ENCODE measurements around the gene ESAM.
A peak's percentile ranks its signal among the peaks of the same experiment; 100 is the strongest.

Gene ESAM, protein sequence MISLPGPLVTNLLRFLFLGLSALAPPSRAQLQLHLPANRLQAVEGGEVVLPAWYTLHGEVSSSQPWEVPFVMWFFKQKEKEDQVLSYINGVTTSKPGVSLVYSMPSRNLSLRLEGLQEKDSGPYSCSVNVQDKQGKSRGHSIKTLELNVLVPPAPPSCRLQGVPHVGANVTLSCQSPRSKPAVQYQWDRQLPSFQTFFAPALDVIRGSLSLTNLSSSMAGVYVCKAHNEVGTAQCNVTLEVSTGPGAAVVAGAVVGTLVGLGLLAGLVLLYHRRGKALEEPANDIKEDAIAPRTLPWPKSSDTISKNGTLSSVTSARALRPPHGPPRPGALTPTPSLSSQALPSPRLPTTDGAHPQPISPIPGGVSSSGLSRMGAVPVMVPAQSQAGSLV
- total RNA-seq = 0.17 to 1.3 (median 0.63) reads per million in 9 experiments

DNA sequence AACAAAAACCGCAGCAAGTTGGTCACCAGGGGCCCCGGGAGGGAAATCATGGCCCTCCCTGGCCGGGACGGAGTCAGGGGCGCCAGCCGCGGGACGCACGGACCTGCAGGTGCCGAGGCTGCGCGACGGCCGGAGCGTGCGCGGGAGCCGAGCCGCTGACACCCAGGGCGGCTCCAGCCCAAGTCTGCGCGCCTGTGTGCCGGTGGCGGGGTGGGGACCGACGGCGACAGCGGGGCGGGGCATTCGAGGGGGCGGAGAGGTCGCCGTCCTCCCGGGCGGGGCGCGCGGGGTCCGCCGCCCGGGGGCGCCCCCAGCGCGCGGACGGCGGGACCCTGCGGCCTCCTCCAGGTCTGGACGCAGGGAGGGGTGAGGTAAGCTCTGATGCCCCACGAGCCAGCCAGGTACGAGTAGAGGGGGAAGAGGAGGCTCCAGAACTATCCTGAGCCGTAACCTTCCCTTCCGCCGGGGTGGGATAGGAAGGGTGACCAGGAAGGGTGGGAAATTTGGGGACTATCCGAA is at the start of gene ESAM:
Gene ESAM (minus strand): TSS at position 186 of the 519 bp plus-strand sequence. CDS start 136 bp downstream, at position 50.
- peak; percentile 75 for ATAC-seq (replicated peaks)
- peaks cover 11% of the 10 kb centered on the region for H3K36me3 Mint-ChIP-seq (ENCODE audit: insufficient read depth)
- H3K27me3 Mint-ChIP-seq = peaks cover 37 to 53% of the 10 kb centered on the region in 2 donors
- H3K4me1 Mint-ChIP-seq (ENCODE audit: low read depth in 2 of 2) = peaks cover 11 to 12% of the 10 kb centered on the region in 2 donors
- DNase-seq = peak; percentile 57 to 60 (median 58)
- H3K9me3 Mint-ChIP-seq = no peaks in the 10 kb centered on the region
- peak within 1 kb of the TSS; percentile 85 to 90 for H3K4me3 Mint-ChIP-seq
- H3K27ac Mint-ChIP-seq = peak within 1 kb of the TSS in 1 of 2 donors; percentile 4

DNA sequence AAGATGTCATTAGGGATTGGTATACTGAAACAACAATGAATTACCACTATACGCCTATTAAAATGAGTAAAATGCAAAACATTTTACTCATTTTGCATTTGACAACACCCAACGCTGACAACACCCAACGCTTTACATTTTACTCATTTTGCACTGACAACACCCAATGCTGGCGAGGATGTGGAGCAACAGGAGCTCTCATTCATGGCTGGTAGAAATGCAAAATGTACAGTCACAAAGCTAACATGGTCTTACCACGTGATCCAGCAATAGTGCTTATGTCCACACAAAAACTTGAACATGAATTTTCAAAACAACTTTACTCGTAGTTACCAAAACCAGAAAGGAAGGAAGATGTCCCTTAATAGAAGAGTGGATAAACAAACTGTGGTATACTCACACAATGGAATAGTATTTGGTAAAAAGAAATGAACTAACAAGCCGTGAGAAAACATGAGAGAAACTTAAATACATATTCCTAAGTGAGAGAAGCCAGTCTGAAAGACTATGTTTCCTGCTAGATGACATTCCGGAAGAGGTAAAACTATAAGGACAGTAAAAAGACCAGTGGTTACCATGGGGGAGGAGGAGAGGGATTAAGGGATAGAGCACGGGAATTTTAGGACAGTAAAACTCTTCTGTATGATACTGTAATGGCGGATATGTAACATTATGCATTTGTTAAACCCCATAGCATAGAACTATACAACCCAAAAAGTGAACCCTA is 49.5 kb upstream of the ESAM start:
- no peak for ATAC-seq (replicated peaks)
- DNase-seq = no peak
- Mint-ChIP-seq H3K9me3 (no peaks in the 10 kb centered on the region), H3K36me3 (ENCODE audit: insufficient read depth) (no peaks in the 10 kb centered on the region), H3K4me3 (no peak overlapping the region), H3K4me1 (ENCODE audit: low read depth in 2 of 2) (no peaks in the 10 kb centered on the region), H3K27me3 (peaks cover 27 to 58% of the 10 kb centered on the region in 2 donors), H3K27ac (no peak overlapping the region)

DNA sequence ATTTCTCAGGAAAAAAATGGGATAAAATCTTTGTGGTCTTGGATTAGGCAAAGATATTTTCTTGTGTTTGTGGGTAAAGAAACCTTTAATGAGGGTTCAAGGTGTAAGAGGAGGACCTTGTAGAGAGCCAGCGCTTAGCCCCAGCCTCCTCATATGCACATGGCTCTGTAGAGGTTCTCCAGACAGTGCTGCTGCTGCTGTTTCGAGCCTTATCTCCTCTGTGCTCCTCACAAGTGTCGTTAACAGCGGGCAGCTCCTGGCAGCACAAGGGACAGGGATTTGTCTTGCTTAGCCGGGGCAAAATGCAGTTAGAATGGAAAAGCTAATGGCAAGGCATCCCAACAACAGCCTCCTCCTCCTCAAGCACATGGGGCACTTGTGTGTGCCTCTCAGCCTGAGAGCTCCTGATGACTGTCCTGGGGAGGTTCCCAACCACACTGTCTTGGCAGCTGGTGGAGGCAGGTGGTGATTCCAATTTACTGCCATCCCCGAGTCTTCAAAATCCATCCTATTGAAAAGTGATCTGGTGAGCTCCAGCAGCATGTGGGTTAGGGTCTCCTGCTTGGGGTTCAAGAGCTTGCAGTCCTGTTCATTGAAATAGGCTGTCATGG is 45.7 kb upstream of the ESAM start:
- no peak overlapping the region for H3K27ac Mint-ChIP-seq

DNA sequence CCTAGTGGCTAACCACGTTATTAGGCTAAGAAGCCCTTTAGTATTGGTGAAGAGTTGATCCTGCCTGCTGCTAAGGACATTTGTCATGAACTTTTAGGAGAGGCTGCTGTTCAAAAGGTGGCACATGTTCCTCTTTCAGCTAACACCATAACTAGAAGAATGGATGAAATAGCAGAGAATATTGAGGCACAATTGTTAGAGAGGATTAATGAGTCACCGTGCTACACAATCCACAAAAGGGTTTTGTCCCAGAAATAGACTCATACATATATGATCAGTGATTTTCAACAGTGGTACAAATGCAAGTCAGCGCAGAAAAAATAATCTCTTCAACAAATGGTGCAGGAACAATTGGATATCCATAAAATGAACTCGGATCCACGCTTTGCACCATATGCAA is 45.1 kb upstream of the ESAM start:
- Mint-ChIP-seq H3K36me3 (ENCODE audit: insufficient read depth) (no peaks in the 10 kb centered on the region), H3K27ac (no peak overlapping the region), H3K4me1 (ENCODE audit: low read depth in 2 of 2) (no peaks in the 10 kb centered on the region), H3K4me3 (no peak overlapping the region), H3K9me3 (no peaks in the 10 kb centered on the region), H3K27me3 (peaks cover 0 to 19% of the 10 kb centered on the region in 2 donors)
- DNase-seq (no peak), ATAC-seq (replicated peaks) (no peak)

More for the DNA sequence above, 45.7 kb upstream of the ESAM start:
- Mint-ChIP-seq H3K27me3 (peaks cover 0 to 25% of the 10 kb centered on the region in 2 donors), H3K4me3 (no peak overlapping the region), H3K4me1 (ENCODE audit: low read depth in 2 of 2) (no peaks in the 10 kb centered on the region), H3K9me3 (no peaks in the 10 kb centered on the region), H3K36me3 (ENCODE audit: insufficient read depth) (no peaks in the 10 kb centered on the region)
- ATAC-seq (replicated peaks) = no peak
- no peak for DNase-seq

DNA sequence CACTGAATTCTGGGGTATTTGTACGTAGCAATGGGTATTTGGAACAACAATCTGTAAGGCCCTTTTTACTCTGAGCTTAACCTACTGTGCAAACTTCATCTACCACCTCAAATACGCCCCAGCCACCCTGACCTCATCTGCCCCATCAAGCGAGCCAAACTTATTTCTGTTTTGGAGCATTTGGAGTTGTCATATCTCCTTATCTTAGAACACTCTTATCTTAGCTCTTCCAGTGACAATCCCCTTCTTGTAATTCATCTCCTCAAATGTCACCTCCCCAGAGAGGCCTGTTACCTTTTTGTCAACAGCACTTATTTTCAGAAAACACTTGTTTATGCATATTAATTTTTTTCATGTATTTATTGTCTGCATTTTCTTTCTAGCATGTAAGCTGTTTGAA is 42.8 kb upstream of the ESAM start:
- no peaks in the 10 kb centered on the region for H3K9me3 Mint-ChIP-seq
- ATAC-seq (replicated peaks) (no peak), DNase-seq (no peak)
- H3K36me3 Mint-ChIP-seq (ENCODE audit: insufficient read depth) = no peaks in the 10 kb centered on the region
- no peak overlapping the region for H3K4me3 Mint-ChIP-seq
- peaks cover 0 to 8% of the 10 kb centered on the region in 2 donors for H3K27me3 Mint-ChIP-seq
- H3K27ac Mint-ChIP-seq = no peak overlapping the region
- H3K4me1 Mint-ChIP-seq (ENCODE audit: low read depth in 2 of 2) = peaks cover 4 to 6% of the 10 kb centered on the region in 2 donors

DNA sequence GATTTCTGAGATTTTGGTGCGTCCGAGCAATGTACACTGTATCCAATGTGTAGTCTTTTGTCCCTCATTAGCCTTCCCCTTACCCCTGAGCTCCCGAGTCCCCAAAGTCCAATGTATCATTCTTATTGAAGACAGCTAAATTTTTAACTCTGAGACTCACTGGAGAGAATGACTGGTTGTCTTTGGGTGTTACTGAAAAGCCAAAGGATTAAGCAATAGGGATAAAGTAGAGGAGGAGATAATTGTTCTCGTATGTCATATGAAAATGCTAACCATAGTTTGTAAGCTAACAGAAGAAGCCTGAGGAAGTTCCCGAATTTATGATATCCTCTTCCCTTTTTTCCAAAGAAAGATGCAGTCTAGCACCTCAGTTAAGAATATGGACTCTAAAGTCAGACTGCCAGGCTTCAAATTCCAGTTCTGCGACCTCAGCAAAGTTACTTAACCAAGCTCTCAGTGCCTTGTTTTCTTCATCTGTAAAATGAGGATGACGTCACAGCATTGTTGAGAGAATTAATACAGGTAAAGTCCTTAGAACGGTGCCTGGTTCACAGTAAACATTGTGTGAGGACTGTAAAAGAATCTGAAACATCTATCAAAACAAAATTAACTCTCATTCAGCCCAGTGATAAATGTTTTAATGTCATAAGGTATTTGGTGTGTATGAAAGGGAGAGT is 39.7 kb upstream of the ESAM start:
- Mint-ChIP-seq H3K36me3 (ENCODE audit: insufficient read depth) (peaks cover 8% of the 10 kb centered on the region), H3K4me1 (ENCODE audit: low read depth in 2 of 2) (peaks cover 13 to 21% of the 10 kb centered on the region in 2 donors), H3K27me3 (no peaks in the 10 kb centered on the region), H3K4me3 (peak overlapping the region in 1 of 2 donors; percentile 43), H3K9me3 (no peaks in the 10 kb centered on the region), H3K27ac (peak overlapping the region in 1 of 2 donors; percentile 96)
- no peak for ATAC-seq (replicated peaks)
- DNase-seq = no peak

DNA sequence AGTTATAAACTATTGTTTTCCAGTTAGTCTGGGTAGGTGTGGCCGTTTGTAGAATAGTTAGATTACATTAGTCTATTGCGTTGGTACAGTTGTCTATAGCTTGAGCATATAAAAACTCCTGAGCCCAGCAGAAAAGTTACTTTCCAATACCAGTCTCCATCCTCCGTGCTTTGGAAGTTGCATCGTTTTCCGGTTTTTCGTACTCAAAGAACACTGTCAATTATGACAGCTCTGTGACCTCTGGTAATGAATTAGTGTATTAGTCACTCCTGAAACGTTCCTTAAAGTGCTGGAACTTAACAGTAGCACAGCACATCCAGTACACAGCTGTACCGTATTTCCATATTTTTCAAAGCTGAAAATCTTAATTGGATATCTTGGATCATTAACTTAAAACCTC is 38.9 kb upstream of the ESAM start:
- Mint-ChIP-seq H3K36me3 (ENCODE audit: insufficient read depth) (peaks cover 8% of the 10 kb centered on the region), H3K9me3 (no peaks in the 10 kb centered on the region), H3K4me3 (peak overlapping the region; percentile 91 to 93), H3K4me1 (ENCODE audit: low read depth in 2 of 2) (peaks cover 13 to 21% of the 10 kb centered on the region in 2 donors), H3K27ac (peak overlapping the region; percentile 91 to 96), H3K27me3 (no peaks in the 10 kb centered on the region)
- DNase-seq = no peak
- no peak for ATAC-seq (replicated peaks)

DNA sequence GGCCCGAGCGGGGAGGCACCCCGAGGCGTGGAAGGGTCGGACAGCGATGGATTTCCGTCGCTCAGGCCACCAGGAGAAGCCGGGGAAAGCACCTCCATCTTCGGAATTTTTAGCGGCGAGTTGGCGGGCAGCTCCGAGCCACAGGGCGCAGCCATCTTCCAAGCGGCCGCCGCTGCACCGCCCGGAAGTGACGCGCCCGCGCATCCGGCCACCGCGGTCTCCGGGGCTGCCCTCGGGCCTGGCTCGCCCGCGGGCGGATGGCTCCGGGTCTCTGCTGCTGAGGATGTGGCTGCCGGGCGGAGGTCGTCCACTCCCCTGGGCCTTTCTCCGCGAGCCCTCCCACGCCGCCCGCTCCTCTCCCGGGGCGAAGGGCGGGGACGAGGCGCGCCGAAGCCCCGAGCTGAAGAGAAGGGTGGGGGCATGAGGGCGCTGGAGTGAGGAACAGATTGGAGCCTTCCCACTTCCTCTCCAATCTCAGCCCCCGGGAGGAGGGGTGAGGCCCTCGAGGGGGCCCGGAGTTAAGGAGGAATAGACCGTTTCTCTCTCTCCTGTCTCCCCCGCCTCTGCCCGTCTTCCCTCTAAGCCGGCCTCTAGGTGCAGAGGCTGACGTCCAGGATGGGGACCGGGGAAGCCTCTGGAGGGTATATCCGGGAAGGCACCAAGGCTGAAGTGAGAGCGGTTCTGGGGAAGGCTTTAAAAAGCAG is 38.3 kb upstream of the ESAM start, which contains the start of gene MSANTD2:
Gene MSANTD2 (minus strand): TSS at position 181 of the 704 bp plus-strand sequence. CDS start 26 bp downstream, at position 155.
- Mint-ChIP-seq H3K27me3 (no peaks in the 10 kb centered on the region), H3K4me3 (peak within 1 kb of the TSS; percentile 91 to 93), H3K9me3 (no peaks in the 10 kb centered on the region), H3K4me1 (ENCODE audit: low read depth in 2 of 2) (peaks cover 13 to 21% of the 10 kb centered on the region in 2 donors), H3K36me3 (ENCODE audit: insufficient read depth) (peaks cover 8% of the 10 kb centered on the region), H3K27ac (peak within 1 kb of the TSS; percentile 96)
- peak; percentile 76 to 81 (median 76) for DNase-seq
- ATAC-seq (replicated peaks) = peak; percentile 88

DNA sequence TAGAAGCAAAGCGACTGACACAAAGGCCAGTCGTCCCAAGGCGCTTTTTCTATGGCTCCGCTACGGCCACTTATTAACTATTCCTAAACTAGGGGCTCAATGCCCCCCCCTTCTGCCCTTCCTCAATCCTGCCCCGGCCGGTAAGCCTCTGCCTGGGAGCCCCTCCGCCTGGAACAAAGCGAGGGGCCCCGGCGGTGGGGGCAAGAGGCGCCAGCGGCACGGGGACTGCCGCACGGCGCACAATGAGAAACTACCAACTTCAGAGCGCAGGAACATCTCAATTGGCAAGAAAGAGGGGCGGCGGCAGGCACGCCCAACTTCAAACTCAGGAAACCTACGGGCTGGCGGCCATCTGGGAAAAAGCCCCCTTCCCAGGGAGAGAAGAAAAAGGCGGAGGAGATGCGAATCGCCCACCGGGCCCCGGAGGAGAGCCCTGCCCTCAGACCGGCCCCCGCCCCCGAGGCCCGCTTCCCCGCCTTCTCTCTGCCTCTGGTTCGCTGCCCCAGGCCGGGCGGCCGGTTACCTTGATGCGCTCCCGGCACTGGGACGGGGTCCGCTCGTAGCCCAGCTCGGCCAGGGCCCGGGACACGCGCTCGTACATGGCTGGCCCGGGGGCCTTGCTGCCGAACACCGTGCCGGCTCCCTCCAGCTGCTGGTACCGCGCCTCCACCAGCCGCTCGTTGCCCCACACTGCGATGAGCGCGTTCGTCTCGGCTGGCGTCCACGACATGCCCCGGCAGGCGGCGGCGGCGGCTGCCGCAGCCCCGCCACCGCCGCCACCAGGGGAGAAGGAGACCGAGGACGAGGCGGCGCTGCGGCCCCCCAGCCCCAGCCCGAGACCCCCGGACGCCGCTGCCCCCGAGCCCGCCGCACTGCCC is 37.5 kb upstream of the ESAM start:
- peak; percentile 59 for ATAC-seq (replicated peaks)
- Mint-ChIP-seq H3K27me3 (no peaks in the 10 kb centered on the region), H3K27ac (peak overlapping the region; percentile 96), H3K36me3 (ENCODE audit: insufficient read depth) (peaks cover 8% of the 10 kb centered on the region), H3K4me1 (ENCODE audit: low read depth in 2 of 2) (peaks cover 13 to 21% of the 10 kb centered on the region in 2 donors), H3K4me3 (peak overlapping the region; percentile 91 to 93), H3K9me3 (no peaks in the 10 kb centered on the region)
- DNase-seq = peak; percentile 13 to 36 (median 30)

DNA sequence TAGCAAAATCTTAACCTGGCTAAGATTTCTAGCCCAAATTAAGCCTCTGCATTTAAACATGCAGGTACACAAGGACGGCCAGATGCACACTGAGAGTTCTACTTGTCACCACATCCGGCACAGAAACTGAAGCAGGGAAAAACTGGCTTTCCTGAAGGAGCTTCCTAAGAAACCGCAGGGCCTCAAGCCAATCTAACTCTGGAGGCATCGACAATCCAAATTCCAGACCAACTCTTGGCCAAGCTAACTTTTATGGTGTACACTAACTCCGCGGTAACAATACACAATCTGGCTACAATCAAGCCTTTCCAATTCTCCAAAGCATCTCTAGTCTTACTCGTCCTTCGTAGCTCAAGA is 36.9 kb upstream of the ESAM start:
- DNase-seq = peak in 1 of 3 experiments; percentile 1
- no peak for ATAC-seq (replicated peaks)
- no peaks in the 10 kb centered on the region for H3K27me3 Mint-ChIP-seq

DNA sequence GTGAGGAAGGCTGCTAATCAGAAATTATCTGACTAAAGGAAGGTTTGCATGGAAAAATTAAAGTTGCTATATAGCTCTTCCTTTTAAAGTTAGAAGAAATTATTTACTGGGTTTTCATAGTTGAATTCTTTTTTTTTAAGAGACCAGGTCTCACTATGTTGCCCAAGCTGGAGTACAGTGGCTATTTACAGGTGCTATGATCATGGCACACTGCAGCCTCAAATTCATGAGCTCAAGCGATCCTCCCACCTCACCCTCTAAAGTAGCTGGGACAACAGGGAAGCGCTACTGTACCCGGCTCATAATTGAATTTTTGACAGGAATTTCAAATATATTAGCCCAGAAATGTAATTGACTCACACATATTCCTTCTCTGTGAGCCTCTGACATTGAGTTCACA is 34.2 kb upstream of the ESAM start:
- peaks cover 11% of the 10 kb centered on the region for H3K36me3 Mint-ChIP-seq (ENCODE audit: insufficient read depth)
- no peaks in the 10 kb centered on the region for H3K27me3 Mint-ChIP-seq
- no peak for DNase-seq
- no peak overlapping the region for H3K4me3 Mint-ChIP-seq
- no peak overlapping the region for H3K27ac Mint-ChIP-seq
- H3K4me1 Mint-ChIP-seq (ENCODE audit: low read depth in 2 of 2) = peaks cover 23 to 41% of the 10 kb centered on the region in 2 donors
- no peak for ATAC-seq (replicated peaks)
- no peaks in the 10 kb centered on the region for H3K9me3 Mint-ChIP-seq

More for the DNA sequence above, 36.9 kb upstream of the ESAM start:
- Mint-ChIP-seq H3K4me1 (ENCODE audit: low read depth in 2 of 2) (peaks cover 13 to 24% of the 10 kb centered on the region in 2 donors), H3K27ac (peak overlapping the region; percentile 96), H3K36me3 (ENCODE audit: insufficient read depth) (peaks cover 8% of the 10 kb centered on the region), H3K9me3 (no peaks in the 10 kb centered on the region), H3K4me3 (peak overlapping the region; percentile 91 to 93)

Measured in effector memory CD8-positive, alpha-beta T cell (primary cell).